CMK (cell line): ENCODE results near the gene FKBP7.
"Not testable (repeated sequence)": the region's sequence is repeated elsewhere in the genome, so short reads cannot be mapped to it uniquely, and the experiment has no call there.

ENCODE experiments used
- DNase-seq: peaks from one replicate; pipeline ENCODE4 v3.0.0-alpha.2; 2010; ENCODE audit warnings: low read depth

The FKBP7 gene

GRCh38 chr2:178485356-178485755 is 7.0 kb upstream of the FKBP7 start:
- DNase-seq: no peak

GRCh38 chr2:178484245-178485041 is 6.0 kb upstream of the FKBP7 start:
- no peak for DNase-seq

- DNase-seq: no peak
Measured at GRCh38 chr2:178482437-178482836, 4.0 kb upstream of the FKBP7 start.

GRCh38 chr2:178480227-178481181 is 2.1 kb upstream of the FKBP7 start, which contains the start of gene PLEKHA3:
TSS of gene PLEKHA3 (plus strand) at chr2:178480457. CDS start at chr2:178480870, 413 bp downstream.
- peak; percentile 71 for DNase-seq

- DNase-seq: no peak
Measured at GRCh38 chr2:178479758-178480226, 1.4 kb upstream of the FKBP7 start.

- no peak for DNase-seq
Measured at GRCh38 chr2:178479275-178479616, 846 bp upstream of the FKBP7 start.

- DNase-seq: no peak
Measured at GRCh38 chr2:178478130-178478438, 316 bp downstream of the FKBP7 start.

GRCh38 chr2:178477443-178478129 is 814 bp downstream of the FKBP7 start:
- DNase-seq: no peak

GRCh38 chr2:178476477-178476876 is 1.9 kb downstream of the FKBP7 start:
- DNase-seq: no peak

GRCh38 chr2:178474560-178474959 is 3.8 kb downstream of the FKBP7 start:
- no peak for DNase-seq

GRCh38 chr2:178473931-178474330 is 4.5 kb downstream of the FKBP7 start:
- DNase-seq: no peak

GRCh38 chr2:178473373-178473772 is 5.0 kb downstream of the FKBP7 start:
- no peak for DNase-seq

GRCh38 chr2:178471313-178471712 is 7.1 kb downstream of the FKBP7 start:
- DNase-seq: not testable (repeated sequence)

GRCh38 chr2:178469219-178469849 is 9.1 kb downstream of the FKBP7 start:
- no peak for DNase-seq

GRCh38 chr2:178457390-178457886 is 21.0 kb downstream of the FKBP7 start:
- no peak for DNase-seq

GRCh38 chr2:178455947-178456346 is 22.5 kb downstream of the FKBP7 start:
- DNase-seq: no peak

GRCh38 chr2:178452870-178453269 is 25.5 kb downstream of the FKBP7 start:
- no peak for DNase-seq

- no peak for DNase-seq
Measured at GRCh38 chr2:178452334-178452733, 26.1 kb downstream of the FKBP7 start.

GRCh38 chr2:178450774-178451525 is 27.4 kb downstream of the FKBP7 start, which contains the start of the genes PJVK and PRKRA:
TSS of gene PJVK (plus strand) at chr2:178451378. CDS start at chr2:178453410, 2,032 bp downstream.
TSS of gene PRKRA (minus strand) at chr2:178451175. CDS start at chr2:178451030, 145 bp downstream.
- DNase-seq: peak; percentile 88

- DNase-seq: no peak
Measured at GRCh38 chr2:178450524-178450773, 28.0 kb downstream of the FKBP7 start.
